ENCODE data around the gene CNTNAP4.

- TF ChIP-seq CTCF (IDR thresholded peaks at IDR 0.05) (no peak), POLR2A (IDR thresholded peaks at IDR 0.05) (no peak)
Observed at GRCh38 chr16:76360404-76360803, 83.2 kb downstream of the CNTNAP4 start.

Measured in adrenal gland (tissue), 5 donors.